GM18951 (cell line): ENCODE results near the gene ITSN2.
"Not testable (repeated sequence)": the region's sequence is repeated elsewhere in the genome, so short reads cannot be mapped to it uniquely, and the experiment has no call there.

Source experiments
- POLR2A ChIP-seq: IDR thresholded peaks from 4 replicates; pipeline ENCODE4 v1.6.1; 2011; ENCODE audit warnings: mild to moderate bottlenecking; ENCODE audit not compliant: insufficient read length, insufficient read depth; ENCODE audit errors: extremely low read depth
- in situ Hi-C: fragments of 300-500 bp; cut with MboI; formaldehyde crosslinking; loops from one replicate; pipeline ENCODE4 v1.12.0; 2022; ENCODE audit warnings: low sequenced_read_pairs, mixed read lengths, inconsistent platforms; ENCODE audit not compliant: unreplicated experiment

ITSN2 gene

DNA sequence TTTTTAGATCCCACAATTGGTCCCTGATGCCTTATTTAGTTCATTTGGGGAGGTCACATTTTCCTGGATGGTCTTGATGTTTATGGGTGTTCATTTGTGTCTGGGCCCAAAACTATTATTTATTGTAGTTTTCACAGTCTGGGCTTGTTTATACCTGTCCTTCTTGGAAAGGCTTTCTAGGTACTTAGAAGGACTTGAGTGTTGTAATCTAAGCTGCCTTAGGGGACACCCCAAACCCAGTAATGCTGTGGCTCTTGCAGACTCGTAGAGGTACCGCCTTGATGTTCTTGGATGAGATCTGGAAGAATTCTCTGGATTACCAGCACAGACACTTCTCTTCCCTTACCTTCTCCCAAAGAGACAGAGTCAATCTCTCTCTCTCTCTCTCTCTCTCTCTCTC lies 25.0 kb upstream of the ITSN2 start:
- no peak for TF ChIP-seq POLR2A
- in situ Hi-C loops = loop anchor here (10.0 kb wide), 1 partner anchor 151 kb away; no protein-coding TSS in a partner anchor

DNA sequence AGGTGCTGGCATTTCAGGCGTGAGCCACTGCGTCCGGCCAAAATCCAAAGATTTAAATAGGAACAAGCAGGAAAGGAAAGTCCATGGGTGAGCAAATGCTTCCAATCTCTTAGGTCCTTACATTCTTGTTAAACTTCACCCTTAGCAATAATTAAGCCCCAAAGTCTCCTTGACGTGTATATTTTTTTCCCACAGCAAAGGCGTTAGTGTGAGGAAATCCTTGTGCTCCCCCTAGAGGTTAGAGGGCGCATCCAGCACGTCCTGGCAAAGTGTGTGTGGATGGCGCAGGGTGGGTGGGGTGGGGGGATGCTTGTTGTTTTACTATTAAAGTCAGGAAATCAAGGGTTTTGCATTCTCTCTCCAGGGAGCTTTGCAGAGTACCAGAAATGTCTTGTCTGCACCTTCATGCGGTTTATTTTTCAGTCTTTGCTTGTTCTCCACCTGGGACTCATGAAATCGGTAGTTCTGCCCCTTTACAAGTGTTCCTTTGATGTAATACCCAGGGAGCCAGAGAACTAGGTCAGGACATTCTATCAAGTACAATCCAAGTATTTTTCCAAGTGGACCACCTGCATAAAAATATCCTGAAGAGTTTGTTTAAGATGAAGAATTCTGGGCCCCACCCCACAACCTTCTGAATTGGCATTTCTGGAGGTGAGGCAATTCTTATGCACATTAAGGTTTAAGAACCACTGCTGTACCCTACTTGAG lies 22.2 kb upstream of the ITSN2 start:
- TF ChIP-seq POLR2A = no peak

DNA sequence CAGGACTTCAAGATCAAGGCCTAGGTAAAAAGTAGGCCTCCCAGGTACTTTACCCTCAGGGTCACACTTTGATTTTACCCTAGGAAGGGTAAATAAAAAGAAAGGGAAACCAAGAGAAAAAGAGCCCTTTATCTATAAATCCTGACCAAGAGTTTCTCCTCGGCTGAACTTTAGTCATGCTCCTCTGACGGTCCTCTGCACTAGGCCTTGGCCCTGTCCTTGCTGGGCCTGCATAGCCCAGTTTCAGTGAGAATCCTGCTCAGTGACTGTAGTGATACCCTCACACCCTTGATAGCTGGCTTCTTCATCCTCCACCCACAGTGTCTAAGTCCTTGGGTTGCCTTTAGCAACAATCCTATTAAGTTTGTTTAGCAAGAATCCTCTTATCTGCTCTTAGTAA lies 20.5 kb upstream of the ITSN2 start:
- in situ Hi-C loops = loop anchor here (10.0 kb wide), 1 partner anchor 146 kb away; no protein-coding TSS in a partner anchor
- TF ChIP-seq POLR2A = no peak

More for the DNA sequence above, 22.2 kb upstream of the ITSN2 start:
- in situ Hi-C loops = loop anchor here (10.0 kb wide), 1 partner anchor 148 kb away; no protein-coding TSS in a partner anchor

DNA sequence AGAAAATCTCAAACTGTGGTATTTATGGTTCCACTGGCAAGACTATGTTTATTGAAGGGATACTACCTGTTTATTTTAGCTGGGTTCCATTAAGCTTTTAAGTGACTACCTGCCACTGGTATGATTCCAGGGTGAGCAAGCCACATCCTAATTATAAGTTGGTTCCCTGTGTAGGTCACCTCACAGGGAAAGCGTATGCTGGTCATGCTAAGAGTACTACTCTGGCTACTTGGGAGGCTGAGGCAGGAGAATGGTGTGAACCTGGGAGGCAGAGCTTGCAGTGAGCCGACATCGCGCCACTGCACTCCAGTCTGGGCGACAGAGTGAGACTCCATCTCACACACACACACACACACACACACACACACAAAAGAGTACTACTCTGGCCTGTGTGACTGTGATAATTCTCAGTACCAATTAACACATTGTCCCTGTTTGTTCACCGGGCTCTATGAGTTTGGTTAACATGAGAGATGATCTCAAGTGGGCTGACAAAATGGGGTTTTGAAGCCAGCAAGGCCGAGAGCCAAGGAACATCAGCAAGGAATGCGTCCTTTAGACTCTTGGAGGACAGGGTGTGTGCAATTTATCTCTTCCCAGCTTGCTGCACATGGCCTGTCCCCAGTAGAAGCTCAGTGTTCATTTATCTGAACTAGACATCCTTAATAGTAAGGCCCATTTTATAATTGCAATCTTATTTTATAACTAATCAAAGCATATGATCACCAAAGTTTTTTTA lies 15.2 kb upstream of the ITSN2 start:
- no peak for TF ChIP-seq POLR2A
- in situ Hi-C loops = no loop called here

DNA sequence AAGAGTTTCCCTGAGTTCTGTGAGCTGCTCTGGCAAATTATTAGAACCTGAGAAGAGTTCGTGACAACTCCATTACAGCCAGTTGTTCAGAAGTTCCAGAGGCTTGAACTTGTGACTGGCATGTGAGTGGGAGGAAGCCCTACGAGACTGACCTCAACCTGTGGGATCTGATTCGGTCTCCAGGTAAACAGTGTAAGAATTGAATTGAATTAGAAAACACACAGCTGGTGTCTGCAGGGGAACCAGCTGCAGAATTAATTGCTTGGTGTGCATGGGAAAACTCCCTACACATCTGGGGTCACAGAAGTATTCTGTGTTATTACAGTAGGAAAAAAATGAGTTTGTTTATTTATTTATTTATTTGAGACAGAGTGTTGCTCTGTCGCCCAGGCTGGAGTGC lies 14.0 kb upstream of the ITSN2 start:
- in situ Hi-C loops = no loop called here
- no peak for TF ChIP-seq POLR2A

DNA sequence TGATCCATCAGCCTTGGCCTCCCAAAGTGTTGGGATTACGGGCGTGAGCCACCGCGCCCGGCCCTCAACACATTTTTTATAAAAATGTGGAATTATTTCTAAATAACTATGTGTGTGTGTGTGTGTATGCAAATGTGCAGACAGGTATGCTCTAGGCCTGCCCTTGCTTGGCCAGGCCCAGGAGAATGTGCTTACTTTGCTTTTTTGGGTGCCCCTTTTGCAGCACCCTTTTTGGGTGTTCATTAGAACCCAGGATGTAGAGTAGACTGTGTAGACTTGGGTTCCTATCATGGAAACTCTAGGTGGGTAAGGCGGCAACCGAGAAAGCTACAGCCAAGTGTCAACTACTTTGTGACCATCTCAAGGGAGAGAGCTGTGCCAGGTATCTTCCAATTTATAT lies 11.7 kb upstream of the ITSN2 start:
- TF ChIP-seq POLR2A = no peak
- in situ Hi-C loops = no loop called here

DNA sequence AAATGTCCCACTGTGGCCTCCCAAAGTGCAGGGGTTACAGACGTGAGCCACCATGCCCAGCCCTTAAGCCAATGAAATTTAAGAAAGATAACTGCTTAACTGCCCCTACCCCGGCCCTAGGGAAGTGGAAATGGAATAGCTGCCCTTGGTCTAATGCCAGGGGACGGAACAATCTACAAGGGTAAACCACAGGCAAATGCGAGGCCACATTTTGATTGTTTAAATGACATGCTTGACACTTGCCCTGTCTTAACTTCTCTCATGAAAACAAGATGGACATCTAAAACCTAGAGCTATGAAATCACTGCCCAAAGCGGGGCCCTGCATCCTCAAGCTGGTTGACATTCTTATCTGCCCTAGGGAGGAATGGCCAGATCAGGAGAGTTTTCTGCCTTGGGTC lies 5.5 kb upstream of the ITSN2 start:
- no peak for TF ChIP-seq POLR2A
- in situ Hi-C loops = no loop called here

DNA sequence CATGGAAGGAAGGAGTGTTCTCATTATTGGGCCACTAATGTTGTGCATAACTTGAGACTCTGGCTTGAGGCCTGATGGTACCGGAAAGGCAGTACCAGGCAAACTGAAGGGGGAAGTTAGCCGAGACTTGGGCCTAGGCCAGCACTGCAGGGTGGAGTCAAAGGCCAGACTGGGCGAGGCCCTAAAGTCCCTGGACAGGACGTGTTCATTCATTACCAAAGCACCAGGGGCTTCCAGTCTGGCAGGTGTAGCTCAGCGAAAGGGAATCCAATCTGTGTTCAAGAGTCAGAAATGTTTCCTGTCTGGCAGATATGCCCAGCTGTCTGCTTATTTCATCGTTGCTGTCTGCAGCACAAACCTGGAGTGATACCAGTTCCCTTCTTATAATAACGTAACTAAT lies 4.7 kb upstream of the ITSN2 start:
- no peak for TF ChIP-seq POLR2A
- in situ Hi-C loops = no loop called here

DNA sequence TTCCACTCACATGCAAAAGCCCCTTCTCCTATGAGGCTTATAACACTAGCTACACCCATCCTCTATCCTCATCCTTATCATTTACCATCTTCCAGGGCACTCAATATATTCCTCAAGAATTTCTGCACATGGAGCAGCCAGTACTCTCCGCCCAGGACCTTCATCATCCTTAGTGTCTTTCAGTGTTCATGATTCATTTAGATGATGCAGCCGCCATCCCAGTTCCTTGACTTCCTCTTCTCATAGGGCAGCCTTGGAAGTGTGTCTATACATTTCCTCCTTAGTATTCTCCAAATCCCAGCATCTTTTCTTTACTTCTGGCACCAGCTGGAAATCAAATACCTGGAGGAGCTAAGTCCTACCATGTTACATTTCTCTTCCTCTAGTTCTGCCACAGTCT lies 3.0 kb upstream of the ITSN2 start:
- TF ChIP-seq POLR2A = no peak
- in situ Hi-C loops = no loop called here

DNA sequence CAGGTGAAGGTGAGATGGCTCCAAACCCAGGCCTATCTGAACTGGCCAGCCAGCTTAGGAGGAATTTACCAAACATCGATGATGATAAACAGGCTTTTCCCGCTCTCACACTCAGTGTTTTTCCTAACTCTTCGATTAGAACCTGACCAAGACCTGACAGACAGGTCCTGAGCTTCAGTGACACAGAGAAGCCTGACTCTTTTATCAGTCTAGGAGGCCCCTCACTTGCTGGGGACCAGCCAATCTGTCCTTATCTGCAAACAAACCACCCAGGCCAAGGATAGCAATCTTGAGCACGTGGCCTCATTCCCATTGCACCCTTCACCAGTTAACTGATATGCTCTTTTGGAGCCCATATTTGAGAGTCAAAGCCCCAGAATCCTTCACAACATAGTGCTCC lies 1.9 kb upstream of the ITSN2 start:
- in situ Hi-C loops = no loop called here
- no peak for TF ChIP-seq POLR2A

DNA sequence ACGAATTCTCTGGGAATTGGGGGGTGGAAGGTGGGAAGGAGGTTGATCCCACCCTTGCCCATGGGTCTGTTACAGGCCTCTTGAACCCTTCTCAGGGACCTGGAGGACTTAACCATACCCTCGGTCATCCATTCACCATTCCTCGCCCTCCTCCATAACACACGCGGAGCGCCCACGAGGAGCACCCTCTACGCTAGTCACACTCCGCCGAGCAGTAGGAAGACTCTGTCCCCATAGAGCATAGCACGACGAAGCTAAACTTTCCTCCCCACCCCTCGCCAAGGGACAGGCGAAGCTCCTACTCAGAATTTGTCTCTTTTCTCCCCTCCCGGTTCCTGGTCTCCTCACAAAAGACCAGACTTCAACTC lies 611 bp upstream of the ITSN2 start:
- in situ Hi-C loops = no loop called here

DNA sequence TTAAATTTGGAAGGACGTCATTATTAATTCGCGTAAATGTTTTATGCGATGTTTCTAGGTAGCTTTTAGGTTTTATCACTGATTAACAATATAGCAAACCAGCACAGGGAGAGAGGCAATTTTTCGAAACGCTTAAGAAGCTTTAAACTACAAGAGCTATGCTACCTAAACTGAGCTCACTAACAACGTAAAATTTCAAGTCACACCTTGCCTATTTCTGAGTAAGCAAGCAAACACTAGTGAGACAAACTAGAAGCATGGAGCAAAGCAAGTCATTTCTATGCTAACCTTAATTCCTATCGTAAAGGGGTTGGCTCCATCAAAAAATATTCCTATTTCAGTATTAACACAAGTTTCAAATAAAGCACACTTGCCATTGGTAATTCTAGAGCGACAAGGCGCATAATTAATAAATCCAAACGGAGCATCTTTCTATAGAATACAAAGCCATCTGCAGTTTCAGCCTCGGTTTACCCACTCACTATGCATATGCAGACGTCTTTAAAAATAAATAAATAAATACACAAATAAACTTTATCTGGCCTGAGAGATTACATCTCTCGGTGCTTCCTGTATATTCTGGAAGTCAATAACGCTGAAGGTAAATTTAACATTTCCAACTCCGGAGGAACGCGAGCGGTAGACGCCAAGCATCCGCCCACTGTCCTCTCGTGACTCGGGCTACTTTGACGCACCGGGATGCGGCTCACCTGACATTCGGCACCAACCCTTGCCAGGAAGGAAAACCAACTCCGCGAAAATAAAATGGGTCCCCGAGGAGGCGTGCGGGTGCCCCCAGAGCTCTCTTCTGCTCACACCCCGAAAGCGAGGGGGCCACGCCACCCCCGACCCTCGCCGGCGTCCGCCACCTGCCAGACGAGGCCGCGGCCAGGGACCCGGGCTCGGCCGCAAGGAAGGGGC lies 947 bp downstream of the ITSN2 start:
- no peak for TF ChIP-seq POLR2A
- in situ Hi-C loops = no loop called here

More for the DNA sequence above, 611 bp upstream of the ITSN2 start:
- TF ChIP-seq POLR2A = no peak

DNA sequence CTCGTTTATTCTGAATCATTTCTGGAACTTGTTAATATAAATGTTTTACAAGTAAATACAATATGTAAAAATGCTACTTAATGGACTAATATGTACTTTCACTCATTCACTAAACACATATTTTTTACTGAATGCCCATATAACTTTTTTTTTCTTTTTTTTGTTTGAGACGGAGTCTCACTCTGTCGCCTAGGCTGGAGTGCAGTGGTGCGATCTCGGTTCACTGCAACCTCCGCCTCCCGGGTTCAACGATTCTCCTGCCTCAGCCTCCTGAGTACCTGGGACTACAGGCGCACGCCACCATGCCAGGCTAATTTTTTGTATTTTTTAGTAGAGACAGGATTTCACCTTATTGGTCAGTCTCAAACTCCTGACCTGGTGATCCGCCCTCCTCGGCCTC lies 2.6 kb downstream of the ITSN2 start:
- in situ Hi-C loops = not testable (repeated sequence)

DNA sequence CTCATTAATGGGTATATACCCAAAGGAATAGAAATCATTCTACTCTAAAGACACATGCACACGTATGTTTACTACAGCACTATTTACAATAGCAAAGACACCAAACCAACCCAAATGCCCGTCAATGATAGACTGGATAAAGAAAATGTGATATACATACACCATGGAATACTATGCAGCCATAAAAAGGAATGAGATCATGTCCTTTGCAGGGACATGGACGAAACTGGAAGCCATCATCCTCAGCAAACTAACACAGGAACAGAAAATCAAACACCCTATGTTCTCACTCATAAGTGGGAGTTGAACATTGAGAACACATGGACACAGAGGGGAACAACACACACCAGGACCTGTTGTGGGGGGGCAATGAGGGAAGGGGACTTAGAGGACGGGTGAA lies 3.2 kb downstream of the ITSN2 start:
- in situ Hi-C loops = not testable (repeated sequence)

DNA sequence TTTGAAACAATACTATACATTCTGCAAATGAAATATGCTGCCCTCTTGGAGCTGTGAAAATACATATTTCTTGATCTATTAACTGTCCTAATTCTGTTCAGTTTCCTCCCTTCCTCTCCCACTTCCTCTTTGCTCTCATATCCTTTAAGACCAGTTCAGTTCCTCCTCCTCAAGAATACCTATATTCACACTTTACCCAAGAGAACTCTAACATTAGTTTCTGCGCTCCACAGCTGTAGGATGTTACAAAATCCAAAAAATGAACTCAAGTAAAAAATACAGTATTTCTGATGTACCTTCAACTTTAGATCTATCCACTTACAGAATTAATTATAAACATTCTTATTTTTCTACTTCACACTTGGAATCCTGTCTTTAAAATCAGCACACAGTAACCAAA lies 5.4 kb downstream of the ITSN2 start:
- no peak for TF ChIP-seq POLR2A
- in situ Hi-C loops = no loop called here
